Cardiac muscle cell (in vitro differentiated cells and primary cell): ENCODE measurements around the gene MYO5A. TPM values are rescaled to one million over a fixed set of nuclear protein-coding genes. Genes with fewer than 3 reads are reported as not detected.
"Not testable (repeated sequence)": the region's sequence is repeated elsewhere in the genome, so short reads cannot be mapped to it uniquely, and the experiment has no call there.

Experiments
- DNase-seq, 2 donors: peaks; one replicate each; pipeline versions ENCODE4 v3.0.0 to v3.0.0-alpha.2; 2010 to 2017; ENCODE audit warnings: low read depth in 1 of 2, low spot score in 1 of 2
- H3K27ac ChIP-seq: fragments of 200-600 bp; sonication (generic); 2 replicates; pipeline ENCODE4 v1.5.1; 2016
- H3K27me3 ChIP-seq: fragments of 200-600 bp; sonication (generic); 2 replicates; pipeline ENCODE4 v1.6.0; 2016; ENCODE audit warnings: control low read depth
- H3K36me3 ChIP-seq: fragments of 200-600 bp; sonication (generic); 2 replicates; pipeline ENCODE4 v1.5.1; 2016; ENCODE audit warnings: control low read depth
- H3K4me1 ChIP-seq: fragments of 200-600 bp; sonication (generic); 2 replicates; pipeline ENCODE4 v1.8.1; 2017; ENCODE audit warnings: low read depth, mild to moderate bottlenecking, mixed run types
- H3K4me3 ChIP-seq: fragments of 200-600 bp; sonication (generic); 2 replicates; pipeline ENCODE4 v1.5.1; 2016; ENCODE audit warnings: mild to moderate bottlenecking
- H3K9me3 ChIP-seq: fragments of 200-600 bp; sonication (generic); 2 replicates; pipeline ENCODE4 v1.5.1; 2017; ENCODE audit warnings: low read depth, mild to moderate bottlenecking, control low read depth
- CTCF ChIP-seq: IDR thresholded peaks from 2 replicates; pipeline ENCODE4 v1.5.1; 2012; ENCODE audit warnings: low read depth, mild to moderate bottlenecking, low read length
- polyA plus RNA-seq: library from polyadenylated mRNA; unstranded; fragments of >200 nt; fragmentation: Nextera tagmentation; extraction: Ambion mirVana; gene quantifications from 2 replicates; pipeline ENCODE4 v1.2.1, GENCODE V29; 2016
- total RNA-seq: library from RNA; depleted of rRNA; stranded (reverse); fragments of >200 nt; gene quantifications from 2 replicates; pipeline ENCODE4 v1.2.3, GENCODE V29; 2016

The MYO5A gene
- total and polyA plus RNA-seq, 2 experiments from 2014 or later: 5.1 to 27.7 TPM

DNA sequence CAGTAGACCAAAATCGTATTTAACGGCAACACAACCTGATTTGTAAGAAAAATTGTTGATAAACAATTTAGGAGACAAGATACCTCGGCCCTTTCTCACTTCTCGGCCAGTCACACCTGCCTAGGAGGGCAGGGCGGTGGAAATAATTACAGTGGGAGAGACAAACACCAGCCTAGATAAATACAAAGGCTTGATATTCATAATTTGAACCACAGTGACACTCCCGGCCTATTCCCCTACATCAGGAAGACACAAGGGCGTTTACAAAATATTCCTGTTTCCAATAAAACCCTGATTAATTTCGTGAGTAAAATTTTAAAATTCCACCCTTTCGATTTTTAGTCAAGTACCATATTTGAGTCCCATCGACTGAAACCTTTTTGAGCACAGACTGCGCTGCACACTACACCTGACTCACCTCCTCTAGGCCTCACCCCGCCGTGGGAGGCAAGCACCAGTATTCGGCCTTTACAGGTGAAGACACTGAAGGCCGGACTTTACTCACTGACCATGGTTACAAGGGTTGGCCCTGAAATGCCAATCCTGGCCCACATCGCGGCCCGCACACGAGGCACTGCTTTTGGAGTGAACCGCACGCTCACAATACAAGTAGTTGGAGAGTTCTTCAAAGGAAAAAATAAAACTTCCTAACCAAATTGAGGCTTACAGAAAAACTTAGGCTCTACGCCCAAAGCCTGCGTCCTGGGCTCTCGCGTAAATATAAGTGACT is 39.4 kb upstream of the MYO5A start:
- Histone ChIP-seq H3K4me1 (peaks cover 4% of the 10 kb centered on the region), H3K27me3 (no peaks in the 10 kb centered on the region), H3K9me3 (no peaks in the 10 kb centered on the region), H3K4me3 (peak overlapping the region; percentile 46), H3K36me3 (no peaks in the 10 kb centered on the region), H3K27ac (peak overlapping the region; percentile 97)
- DNase-seq: no peak
- TF ChIP-seq CTCF: no peak

- H3K9me3 ChIP-seq: no peaks in the 10 kb centered on the region
These were observed 38.2 kb upstream of the MYO5A start for GRCh38 chr15:52566889-52567288.

DNA sequence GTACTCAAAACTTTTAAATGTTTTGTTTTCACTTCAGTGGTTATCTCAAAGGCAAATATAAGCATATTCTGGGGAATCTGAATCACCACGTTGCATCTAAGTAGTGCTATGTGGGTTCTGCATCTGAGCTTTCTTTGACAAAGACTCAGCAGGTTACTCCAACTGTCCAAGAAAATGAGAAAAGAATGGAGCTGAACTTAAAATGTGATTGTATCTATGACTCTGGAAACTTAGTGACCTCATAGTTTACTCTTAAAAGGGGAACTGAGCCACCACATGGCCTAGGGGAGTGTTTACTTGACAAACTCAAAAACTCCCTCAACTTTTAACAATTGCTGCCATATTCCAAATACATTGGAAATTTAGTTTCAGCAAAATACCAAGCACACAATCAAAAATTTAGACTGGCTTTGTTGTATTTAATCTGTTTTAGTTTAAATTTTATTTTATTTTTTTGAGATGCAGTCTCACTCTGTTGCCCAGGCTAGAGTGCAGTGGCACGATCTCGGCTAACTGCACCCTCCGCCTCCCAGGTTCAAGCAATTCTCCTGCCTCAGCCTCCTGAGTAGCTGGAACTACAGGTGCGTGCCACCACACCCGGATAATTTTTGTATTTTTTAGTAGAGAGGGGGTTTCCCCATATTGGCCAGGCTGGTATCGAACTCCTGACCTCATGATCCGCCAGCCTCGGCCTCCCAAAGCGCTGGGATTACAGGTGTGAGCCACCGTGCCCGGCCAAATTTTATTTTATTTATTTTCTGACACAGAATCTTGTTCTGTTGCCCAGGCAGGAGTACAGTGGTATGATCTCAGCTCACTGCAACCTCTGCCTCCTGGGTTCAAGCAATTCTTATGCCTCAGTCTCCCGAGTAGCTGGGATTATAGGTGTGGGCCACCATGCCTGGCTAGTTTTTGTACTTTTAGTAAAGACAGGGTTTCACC is 37.0 kb upstream of the MYO5A start:
- H3K9me3 ChIP-seq, H3K27me3 ChIP-seq, H3K27ac ChIP-seq, DNase-seq, H3K36me3 ChIP-seq, H3K4me3 ChIP-seq: not testable (repeated sequence)
- H3K4me1 ChIP-seq: peaks cover 13% of the 10 kb centered on the region

More at GRCh38 chr15:52566889-52567288, 38.2 kb upstream of the MYO5A start:
- no peak for TF ChIP-seq CTCF
- Histone ChIP-seq H3K4me3 (peak overlapping the region; percentile 46), H3K4me1 (peaks cover 4% of the 10 kb centered on the region), H3K27ac (peak overlapping the region; percentile 97), H3K36me3 (no peaks in the 10 kb centered on the region), H3K27me3 (no peaks in the 10 kb centered on the region)
- no peak for DNase-seq

DNA sequence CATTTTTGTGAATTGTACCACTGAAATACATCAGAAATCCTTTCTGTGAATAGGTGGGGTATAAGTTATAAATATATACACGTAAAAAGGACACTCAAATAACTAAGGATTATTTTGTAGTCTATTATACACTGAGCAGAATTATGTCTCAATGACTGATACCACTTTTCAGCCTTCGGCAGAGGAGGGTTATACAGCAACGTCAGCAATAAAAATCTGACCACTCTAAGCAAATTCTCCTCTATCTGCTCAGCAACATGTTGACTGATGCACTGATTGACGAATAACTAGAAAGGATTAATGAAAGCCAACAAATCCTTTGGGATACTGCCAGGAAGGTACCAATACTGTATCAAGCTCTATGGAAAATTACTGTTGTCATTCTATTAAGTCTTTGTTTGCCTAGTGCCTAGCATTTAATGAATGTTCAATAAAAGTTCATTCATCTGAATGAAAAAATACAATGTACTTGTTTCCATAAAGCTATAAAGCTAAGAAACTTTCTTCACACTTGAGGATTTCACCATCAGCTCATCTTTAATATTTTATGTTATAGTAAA is 34.9 kb upstream of the MYO5A start:
- no peak overlapping the region for H3K27ac ChIP-seq

DNA sequence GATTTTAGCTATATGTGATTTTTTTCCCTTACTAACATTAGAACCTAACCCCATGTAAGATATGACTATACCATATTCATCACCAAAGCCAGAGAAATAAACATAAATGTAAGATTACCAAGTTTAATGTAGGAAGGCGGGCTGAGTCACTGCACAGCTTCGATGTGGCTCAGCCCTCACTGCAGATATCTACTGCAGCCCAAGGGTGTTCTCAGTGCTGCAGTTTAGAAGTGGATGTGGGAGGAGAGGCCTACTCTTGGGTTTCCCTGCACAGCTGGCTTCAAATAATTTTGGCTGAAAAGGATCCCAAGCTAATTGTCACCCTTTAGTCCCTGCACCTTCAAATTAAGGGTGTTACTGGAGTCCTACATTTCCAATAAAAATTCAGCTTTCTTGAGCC is 30.9 kb upstream of the MYO5A start:
- no peaks in the 10 kb centered on the region for H3K9me3 ChIP-seq
- peaks cover 18% of the 10 kb centered on the region for H3K4me1 ChIP-seq
- H3K27me3 ChIP-seq: no peaks in the 10 kb centered on the region
- DNase-seq: peak in 1 of 2 donors; percentile 46
- H3K4me3 ChIP-seq: no peak overlapping the region
- TF ChIP-seq CTCF: no peak
- H3K36me3 ChIP-seq: peaks cover 16% of the 10 kb centered on the region
- no peak overlapping the region for H3K27ac ChIP-seq

More for the DNA sequence above, 34.9 kb upstream of the MYO5A start:
- no peaks in the 10 kb centered on the region for H3K9me3 ChIP-seq
- peaks cover 22% of the 10 kb centered on the region for H3K4me1 ChIP-seq
- DNase-seq: no peak
- H3K4me3 ChIP-seq: no peak overlapping the region
- no peaks in the 10 kb centered on the region for H3K27me3 ChIP-seq
- no peak for TF ChIP-seq CTCF
- H3K36me3 ChIP-seq: no peaks in the 10 kb centered on the region
